HG02571 (cell line): ENCODE results near the gene TBX4.
"Not testable (repeated sequence)": the region's sequence is repeated elsewhere in the genome, so short reads cannot be mapped to it uniquely, and the experiment has no call there.

Experiments
- ATAC-seq: cut with Tn5 transposase; IDR thresholded peaks from one replicate; pipeline ENCODE4 v1.9.1; 2021; ENCODE audit warnings: mild to moderate bottlenecking, moderate library complexity; ENCODE audit not compliant: unreplicated experiment

Gene TBX4

DNA sequence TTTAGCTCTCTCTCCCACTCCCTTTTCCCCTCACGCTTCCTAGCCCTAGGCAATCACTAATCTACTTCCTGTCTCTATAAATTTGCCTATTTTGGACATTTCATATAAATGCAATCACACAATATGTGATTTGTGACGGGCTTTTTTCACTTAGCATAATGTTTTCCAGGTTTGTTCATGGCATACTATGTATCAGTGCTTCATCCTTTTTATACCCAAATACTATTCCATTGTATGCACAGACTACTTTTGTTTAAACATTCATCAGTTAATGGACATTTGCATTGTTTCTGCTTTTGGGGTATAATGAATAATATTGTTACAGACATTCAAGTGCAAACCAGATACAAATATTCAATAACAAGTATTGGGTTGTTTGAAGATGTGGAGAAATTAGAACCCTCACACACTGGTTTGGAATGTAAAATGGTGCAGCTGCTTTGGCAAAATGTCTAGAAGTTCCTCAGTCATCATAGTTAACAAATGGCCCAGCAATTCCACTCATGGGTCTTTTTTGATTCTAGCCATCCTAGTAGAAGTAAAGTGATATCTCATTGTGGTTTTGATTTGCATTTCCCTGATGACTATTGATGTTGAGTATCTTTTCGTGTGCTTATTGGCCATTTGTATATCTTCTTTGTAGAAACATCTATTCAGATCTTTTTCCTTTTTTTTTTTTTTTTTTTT is 67.7 kb downstream of the TBX4 start:
- ATAC-seq, result no peak

DNA sequence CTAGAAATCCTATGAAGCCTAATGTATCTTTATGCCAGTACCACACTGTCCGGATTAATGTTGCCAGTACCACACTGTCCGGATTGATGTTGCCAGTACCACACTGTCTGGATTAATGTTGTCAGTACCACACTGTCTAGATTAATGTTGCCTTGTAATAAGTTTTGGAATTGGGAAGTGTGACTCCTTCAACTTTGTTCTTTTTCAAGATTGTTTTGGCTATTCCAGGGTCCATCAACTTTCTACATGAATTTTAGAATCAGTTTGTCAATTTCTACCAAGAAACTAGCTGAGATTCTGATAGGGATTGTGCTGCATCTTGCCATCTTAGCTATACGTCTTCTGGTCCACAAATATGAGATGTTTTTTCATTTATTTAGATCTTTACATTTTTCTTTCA is 68.7 kb downstream of the TBX4 start:
- no peak for ATAC-seq

DNA sequence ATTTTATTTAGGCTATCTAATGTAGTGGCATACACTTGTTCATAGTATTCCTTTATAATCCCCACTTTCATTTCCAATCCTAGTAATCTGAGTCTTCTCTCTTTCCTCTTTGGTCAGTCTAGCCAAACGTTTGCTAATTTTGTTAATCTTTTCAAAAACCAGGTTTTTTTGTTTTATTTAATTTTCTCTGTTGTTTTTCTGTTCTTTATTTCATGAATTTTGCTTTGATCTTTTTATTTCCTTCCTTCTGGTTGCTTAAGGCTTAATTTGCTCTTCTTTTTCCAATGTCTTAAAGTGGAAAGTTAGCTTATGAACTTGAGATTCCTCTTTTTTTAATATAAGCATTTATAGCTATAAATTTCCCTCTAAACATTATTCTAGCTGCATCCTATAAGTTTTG is 69.9 kb downstream of the TBX4 start:
- no peak for ATAC-seq

DNA sequence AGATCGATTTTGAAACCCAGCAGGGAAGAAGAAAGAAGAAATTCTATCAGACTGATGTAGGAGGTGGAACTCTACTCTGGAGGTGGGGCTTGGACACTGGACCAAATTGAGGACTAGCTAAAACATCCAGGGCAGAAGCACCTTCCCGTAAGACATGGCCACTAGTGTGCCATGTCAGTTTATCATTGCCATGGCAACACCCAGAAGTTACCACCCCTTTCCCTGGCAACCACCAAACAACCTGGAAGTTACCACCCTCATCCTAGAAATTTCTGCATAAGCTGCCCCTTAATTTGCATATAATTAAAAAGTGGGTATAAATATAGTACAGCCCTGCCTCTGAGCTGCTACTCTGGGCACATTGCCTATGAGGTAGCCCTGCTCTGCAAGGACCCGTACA is 72.1 kb downstream of the TBX4 start:
- ATAC-seq, result no peak

DNA sequence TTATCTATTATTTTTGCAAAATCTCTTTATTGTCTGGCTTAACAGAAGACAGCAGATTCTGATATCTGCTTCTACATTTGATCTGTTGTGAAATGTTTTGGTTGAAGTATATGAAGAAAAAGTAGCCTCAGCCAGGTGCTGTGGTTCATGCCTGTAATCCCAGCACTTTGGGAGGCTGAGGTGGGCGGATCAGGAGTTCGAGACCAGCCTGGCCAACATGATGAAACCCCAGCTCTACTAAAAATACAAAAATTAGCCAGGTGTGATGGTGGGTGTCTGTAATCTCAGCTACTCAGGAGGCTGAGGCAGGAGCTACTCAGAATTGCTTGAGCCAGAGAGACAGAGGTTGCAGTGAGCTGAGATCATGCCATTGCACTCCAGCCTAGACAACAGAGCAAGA is 75.2 kb downstream of the TBX4 start:
- not testable (repeated sequence) for ATAC-seq

DNA sequence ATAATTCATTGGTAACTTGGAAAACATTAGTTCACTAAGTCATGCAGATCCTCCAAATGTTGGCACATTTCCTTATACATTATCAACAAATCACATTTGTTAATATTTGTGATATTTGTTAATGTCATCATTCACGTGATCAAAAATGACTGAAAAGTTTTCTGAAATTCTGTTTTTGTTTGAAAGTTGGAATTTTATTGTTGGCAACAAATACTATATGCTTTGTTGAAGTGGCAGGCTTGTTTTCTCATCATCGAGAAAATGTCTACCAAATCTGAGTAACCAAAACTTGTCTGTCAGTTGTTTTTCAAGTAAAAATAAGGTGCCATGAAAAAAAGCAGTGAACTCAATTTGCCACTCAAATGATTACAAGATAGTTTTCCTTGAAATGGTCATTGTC is 75.9 kb downstream of the TBX4 start:
- ATAC-seq, result no peak

DNA sequence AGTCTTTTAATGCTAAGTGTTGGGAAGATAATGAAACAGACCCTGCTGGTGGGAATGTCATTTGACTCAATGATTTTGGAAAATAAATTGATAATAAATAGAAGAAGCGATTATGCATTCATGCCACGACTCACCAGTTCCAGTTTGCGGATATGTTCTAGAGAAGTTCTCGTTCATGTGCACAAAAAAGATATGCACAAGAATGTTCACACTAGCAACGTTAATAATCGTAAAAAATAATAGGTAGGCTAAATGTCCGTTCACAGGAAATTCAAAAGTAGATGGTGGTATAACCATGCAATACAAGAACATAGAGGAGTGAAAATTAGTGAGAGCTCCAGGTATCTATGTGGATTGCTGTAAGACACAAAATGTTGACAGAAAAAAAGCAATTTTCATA is 79.0 kb downstream of the TBX4 start:
- no peak for ATAC-seq

DNA sequence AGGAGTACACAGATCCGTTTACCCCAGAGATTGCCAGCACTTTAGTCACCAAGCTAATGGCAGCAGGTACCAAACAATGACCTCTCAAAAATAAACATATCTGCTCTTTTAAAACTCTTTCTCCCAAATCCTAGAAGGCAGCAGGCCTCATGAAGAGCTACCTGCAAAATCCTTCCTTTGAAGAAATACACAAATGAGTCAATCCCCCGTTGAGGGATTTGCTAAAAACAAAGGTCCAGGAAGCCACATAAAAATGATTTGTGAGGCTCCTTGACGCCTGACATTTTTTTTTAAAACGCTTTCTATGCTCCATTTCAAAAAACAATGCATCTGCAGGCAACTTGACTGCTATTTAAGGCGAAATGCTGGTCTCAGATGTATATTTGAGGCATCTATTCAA is 80.6 kb downstream of the TBX4 start:
- ATAC-seq, result no peak

DNA sequence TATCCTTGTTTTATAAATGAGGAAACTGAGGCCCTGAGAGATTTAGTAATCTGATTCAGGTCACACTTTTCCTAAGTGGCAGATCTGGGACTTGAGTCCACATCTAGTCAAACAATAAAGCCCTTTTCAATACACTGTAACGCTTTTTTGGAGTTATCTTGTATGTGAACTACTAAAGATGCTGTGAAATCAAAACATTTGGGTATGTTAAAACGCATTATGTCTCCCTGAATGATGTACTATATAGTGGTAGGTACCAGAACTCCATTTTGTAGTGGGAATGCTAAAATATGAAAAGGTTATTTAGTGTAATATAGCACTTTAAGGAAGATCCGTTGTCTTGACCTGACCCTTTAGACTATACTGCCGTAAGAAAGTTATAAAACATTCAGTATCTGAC is 81.6 kb downstream of the TBX4 start:
- ATAC-seq, result no peak

DNA sequence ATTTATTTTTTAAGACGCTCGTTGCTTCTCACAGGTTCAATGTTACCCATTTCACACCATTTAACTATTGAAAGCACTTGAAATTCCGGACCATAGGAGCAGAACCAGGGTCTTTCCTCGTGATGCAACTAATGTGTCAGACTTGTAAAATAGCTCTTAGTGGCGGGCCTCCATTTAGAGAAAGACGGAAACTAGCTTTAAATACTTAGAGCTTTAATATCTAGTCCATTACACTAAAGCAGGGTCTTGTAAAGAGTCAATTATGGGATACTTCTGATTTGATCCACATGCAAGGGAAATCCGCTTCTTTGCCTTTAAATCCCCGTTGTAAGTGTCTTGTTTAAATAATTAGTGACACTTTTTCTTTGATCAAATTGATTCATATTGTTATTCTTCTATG is 82.2 kb downstream of the TBX4 start:
- no peak for ATAC-seq
